HG03064 (cell line): ENCODE data around the gene PKD1L1.

Experiments
- ATAC-seq: cut with Tn5 transposase; IDR thresholded peaks from one replicate; pipeline ENCODE4 v1.9.1; 2021; ENCODE audit warnings: low read depth; ENCODE audit not compliant: unreplicated experiment

Gene PKD1L1

GRCh38 chr7:47743965-47744591, 204.2 kb downstream of the PKD1L1 start:
- ATAC-seq, result no peak

- ATAC-seq, result no peak
Measured at GRCh38 chr7:47741984-47742383, 206.3 kb downstream of the PKD1L1 start.

- ATAC-seq, result no peak
Measured at GRCh38 chr7:47739891-47740290, 208.4 kb downstream of the PKD1L1 start.

DNA sequence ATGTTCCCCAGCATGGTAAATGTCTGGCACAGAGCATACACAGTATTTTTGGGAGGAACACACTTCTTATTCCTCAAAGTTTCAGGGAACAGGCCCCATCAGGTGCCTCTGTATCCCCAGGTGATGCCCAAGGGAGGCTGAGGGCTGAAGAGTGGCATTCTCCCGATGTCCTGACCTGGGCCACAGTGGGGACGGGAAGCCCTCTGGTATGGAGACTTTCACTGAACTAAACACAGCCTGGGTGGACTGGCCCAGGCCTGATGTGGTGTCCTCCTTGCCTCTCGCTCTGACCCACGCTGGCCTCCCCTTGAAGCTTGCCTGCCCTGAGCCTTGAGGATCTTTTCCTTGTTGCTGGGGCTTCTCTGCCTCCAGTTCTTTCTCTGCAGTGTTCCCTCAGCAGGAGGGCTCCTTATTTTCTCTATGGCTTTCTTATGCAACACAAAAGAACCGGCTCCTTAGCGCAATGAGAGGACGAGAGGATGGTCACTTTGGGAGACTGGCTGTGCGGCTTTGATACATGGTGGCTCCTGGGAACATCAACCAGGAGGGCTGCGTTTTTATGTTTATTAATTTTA, 208.9 kb downstream of the PKD1L1 start:
- no peak for ATAC-seq

DNA sequence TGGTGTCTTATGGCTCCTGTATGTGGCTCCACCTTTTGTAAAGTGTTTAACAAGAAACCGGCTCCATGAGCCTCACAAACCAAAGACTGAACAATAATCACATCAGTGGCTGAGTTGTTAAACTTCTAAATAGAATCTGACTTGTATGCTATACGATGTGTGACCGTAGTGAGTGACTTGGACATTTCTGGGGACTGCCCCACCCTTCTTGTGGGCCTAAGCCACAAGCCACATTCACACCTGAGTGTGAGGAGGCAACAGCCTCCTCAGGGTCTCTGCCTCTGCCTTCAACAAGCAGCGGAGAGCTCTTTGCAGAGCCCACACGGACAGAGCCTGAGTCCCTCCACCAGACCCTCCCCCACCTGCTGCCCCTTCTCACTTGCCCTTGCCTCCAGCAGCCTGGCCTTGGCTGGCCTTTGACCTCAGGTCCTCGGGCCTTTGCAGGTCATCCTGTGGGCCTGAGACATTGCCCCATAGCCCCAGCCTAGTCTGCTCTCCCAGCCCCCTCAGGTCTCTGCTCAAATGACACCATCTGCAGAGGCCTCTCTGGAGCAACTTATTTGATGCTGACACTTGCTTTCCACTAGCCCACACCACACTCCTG, 209.6 kb downstream of the PKD1L1 start:
- ATAC-seq, result no peak

DNA sequence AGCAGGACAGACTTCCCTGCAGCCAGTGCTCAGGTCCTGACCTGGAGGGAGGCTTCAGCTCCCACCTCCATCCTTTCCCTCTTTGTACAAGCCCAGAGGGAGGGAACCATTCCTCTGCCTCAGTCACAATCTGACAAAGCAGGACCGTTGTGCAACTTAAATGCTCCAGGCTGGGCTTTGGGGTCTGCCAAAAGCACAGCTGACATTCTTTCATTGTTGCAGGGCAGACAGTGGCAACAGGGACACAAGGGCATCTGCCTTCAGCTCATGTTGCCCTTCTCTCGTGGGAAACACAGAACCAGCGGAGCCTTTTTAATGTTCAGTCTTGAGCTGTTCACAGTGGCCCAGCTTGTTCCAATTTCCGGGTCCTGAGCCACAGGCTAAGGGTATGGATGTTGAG, 210.7 kb downstream of the PKD1L1 start:
- ATAC-seq, result no peak

GRCh38 chr7:47735431-47736345, 212.6 kb downstream of the PKD1L1 start:
- no peak for ATAC-seq

DNA sequence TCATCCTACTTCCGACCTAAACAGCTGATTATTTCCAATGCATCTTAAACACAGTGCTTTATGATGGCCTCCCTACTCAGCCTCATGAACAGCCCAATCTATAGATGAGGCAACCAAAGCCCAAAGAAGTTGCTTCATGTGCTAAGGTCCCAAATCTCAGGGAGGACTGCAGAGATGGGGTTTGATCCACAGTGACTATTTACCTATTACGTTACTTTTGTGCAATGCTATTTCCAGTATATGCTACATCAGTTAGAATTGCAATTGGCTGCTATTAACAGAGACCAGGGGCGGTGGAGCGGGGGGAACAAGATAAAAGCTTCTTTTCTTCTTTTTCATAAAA, 213.3 kb downstream of the PKD1L1 start:
- no peak for ATAC-seq

DNA sequence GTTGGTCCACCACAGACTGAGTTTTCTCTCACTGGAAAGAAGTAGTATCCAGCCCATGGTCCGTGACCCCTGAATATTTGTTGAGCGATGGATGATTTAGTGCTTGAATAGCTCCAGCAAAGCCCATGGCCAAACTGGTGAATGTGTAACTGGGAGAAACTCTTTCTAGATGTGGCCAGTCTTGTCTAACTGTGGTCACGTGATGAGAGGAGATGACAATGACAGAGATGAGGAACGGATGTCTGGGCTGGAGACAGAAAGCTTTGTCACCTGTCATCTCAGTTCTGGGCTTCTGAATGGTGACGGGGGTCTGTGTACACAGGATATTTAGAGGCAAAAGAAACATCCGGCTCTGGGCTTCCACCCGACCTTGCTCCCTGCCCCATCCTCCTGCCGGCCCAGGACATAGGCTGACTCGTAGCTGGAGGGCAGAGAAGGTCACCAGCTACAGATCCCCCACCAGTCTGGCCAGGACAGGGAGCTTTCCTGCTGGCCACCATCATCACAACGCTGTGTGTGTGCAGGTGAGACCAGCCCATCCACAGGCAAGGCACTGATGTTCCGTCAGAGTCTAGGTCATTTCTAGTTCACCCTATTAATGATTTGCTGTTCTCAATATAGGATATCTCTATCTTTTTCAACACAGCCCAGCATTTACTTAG, 213.8 kb downstream of the PKD1L1 start:
- no peak for ATAC-seq

DNA sequence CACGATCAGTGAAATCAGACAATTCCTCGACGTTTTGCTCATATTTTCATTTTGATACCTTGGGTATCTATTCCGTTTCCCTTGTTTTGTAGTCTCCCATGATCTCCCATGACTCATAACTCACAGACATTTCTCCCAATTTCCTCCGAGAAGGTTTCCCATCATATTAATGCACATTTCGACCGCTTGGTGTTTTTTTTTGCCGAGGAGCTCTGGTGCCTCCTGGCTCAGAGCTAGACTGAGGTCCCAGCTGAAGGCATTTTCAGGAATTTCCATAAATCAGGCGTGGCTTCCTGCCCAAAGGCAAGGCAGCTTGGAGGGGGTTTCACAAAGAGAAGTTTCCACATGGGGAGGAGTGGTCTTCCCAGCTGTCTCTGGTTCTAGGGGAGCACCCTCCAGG, 218.1 kb downstream of the PKD1L1 start:
- ATAC-seq, result no peak

DNA sequence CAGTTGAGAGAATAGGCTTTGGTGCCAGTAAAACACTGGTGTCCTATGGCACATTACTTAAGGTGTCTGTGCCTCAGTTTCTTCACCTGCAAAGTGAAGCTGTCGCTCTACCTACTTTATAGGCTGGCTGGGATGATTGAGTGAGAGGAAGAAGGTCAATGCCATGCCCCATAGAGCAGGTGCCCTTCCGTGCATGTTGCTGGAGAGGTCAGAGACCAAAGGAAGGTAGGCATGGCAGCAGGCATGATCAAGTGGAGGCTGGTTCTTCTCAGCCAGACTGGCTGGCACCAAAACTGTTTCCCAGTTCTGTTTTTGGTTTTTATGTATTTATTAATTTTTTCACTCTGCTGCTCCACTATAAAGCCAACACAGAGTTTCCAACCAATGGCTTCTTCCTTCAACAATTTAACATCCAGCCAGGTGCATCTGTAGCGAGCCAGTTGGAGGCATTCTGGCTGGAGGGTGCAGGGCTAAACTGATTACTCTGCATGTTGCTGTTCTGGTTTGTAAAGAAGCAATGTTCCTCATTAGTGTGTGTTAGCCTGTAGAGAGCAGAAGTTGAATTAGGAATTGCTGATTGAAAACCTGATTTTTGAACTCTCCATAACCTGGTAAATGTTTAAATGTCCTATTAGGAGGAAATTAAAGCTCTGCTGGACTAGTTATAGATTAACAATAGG, 222.1 kb downstream of the PKD1L1 start:
- no peak for ATAC-seq

GRCh38 chr7:47725031-47725780, 223.1 kb downstream of the PKD1L1 start:
- ATAC-seq, result no peak
